ENCODE measurements around the gene CLIP1.

The CLIP1 gene

GRCh38 chr12:122311696-122312095 is 110.8 kb downstream of the CLIP1 start:
- Histone ChIP-seq H3K27me3 (ENCODE audit: low read length) (no peaks in the 10 kb centered on the region), H3K27ac (ENCODE audit: low read depth, low read length) (no peak overlapping the region), H3K4me3 (ENCODE audit: insufficient read depth, low read length, poor library complexity, severe bottlenecking) (no peak overlapping the region), H2AFZ (ENCODE audit: low read depth, low read length, severe bottlenecking) (no peak overlapping the region), H3K9me3 (ENCODE audit: insufficient read depth, low read length) (no peaks in the 10 kb centered on the region), H3K4me2 (ENCODE audit: low read depth, low read length, poor library complexity, severe bottlenecking) (no peak overlapping the region), H3K9ac (ENCODE audit: low read length) (no peak overlapping the region), H3K36me3 (ENCODE audit: low read length) (no peaks in the 10 kb centered on the region), H3F3A (ENCODE audit: insufficient read depth) (no peaks in the 10 kb centered on the region), H4K20me1 (ENCODE audit: low read depth, low read length) (no peaks in the 10 kb centered on the region), H3K79me2 (ENCODE audit: insufficient read depth, low read length) (no peaks in the 10 kb centered on the region), H3K9me2 (replicated peaks; ENCODE audit: insufficient read depth, low read length) (no peaks in the 10 kb centered on the region)
- TF ChIP-seq CTCF (IDR thresholded peaks at IDR 0.05; ENCODE audit: insufficient read depth, low read length, poor library complexity, severe bottlenecking) = no peak
- no peak for TF ChIP-seq EZH2phosphoT487 (conservative IDR thresholded peaks at IDR 0.05; ENCODE audit: low read length)

GRCh38 chr12:122310626-122311333 is 111.7 kb downstream of the CLIP1 start:
- no peaks in the 10 kb centered on the region for H4K20me1 ChIP-seq (ENCODE audit: low read depth, low read length)
- no peak overlapping the region for H3K9ac ChIP-seq (ENCODE audit: low read length)
- H2AFZ ChIP-seq (ENCODE audit: low read depth, low read length, severe bottlenecking) = no peak overlapping the region
- no peaks in the 10 kb centered on the region for H3F3A ChIP-seq (ENCODE audit: insufficient read depth)
- H3K9me3 ChIP-seq (ENCODE audit: insufficient read depth, low read length) = no peaks in the 10 kb centered on the region
- no peaks in the 10 kb centered on the region for H3K27me3 ChIP-seq (ENCODE audit: low read length)
- H3K4me2 ChIP-seq (ENCODE audit: low read depth, low read length, poor library complexity, severe bottlenecking) = no peak overlapping the region
- H3K27ac ChIP-seq (ENCODE audit: low read depth, low read length) = no peak overlapping the region
- no peaks in the 10 kb centered on the region for H3K79me2 ChIP-seq (ENCODE audit: insufficient read depth, low read length)
- H3K4me3 ChIP-seq (ENCODE audit: insufficient read depth, low read length, poor library complexity, severe bottlenecking) = no peak overlapping the region
- H3K36me3 ChIP-seq (ENCODE audit: low read length) = no peaks in the 10 kb centered on the region
- H3K9me2 ChIP-seq (replicated peaks; ENCODE audit: insufficient read depth, low read length) = no peaks in the 10 kb centered on the region
- TF ChIP-seq CTCF (IDR thresholded peaks at IDR 0.05; ENCODE audit: insufficient read depth, low read length, poor library complexity, severe bottlenecking) = no peak
- no peak for TF ChIP-seq EZH2phosphoT487 (conservative IDR thresholded peaks at IDR 0.05; ENCODE audit: low read length)

GRCh38 chr12:122309564-122310121 is 112.8 kb downstream of the CLIP1 start:
- Histone ChIP-seq H3K9ac (ENCODE audit: low read length) (no peak overlapping the region), H3K4me3 (ENCODE audit: insufficient read depth, low read length, poor library complexity, severe bottlenecking) (no peak overlapping the region), H4K20me1 (ENCODE audit: low read depth, low read length) (no peaks in the 10 kb centered on the region), H3F3A (ENCODE audit: insufficient read depth) (no peaks in the 10 kb centered on the region), H3K27me3 (ENCODE audit: low read length) (no peaks in the 10 kb centered on the region), H3K36me3 (ENCODE audit: low read length) (no peaks in the 10 kb centered on the region), H3K4me2 (ENCODE audit: low read depth, low read length, poor library complexity, severe bottlenecking) (no peak overlapping the region), H2AFZ (ENCODE audit: low read depth, low read length, severe bottlenecking) (no peak overlapping the region), H3K9me2 (replicated peaks; ENCODE audit: insufficient read depth, low read length) (no peaks in the 10 kb centered on the region), H3K79me2 (ENCODE audit: insufficient read depth, low read length) (no peaks in the 10 kb centered on the region), H3K27ac (ENCODE audit: low read depth, low read length) (no peak overlapping the region), H3K9me3 (ENCODE audit: insufficient read depth, low read length) (no peaks in the 10 kb centered on the region)
- no peak for TF ChIP-seq CTCF (IDR thresholded peaks at IDR 0.05; ENCODE audit: insufficient read depth, low read length, poor library complexity, severe bottlenecking)
- no peak for TF ChIP-seq EZH2phosphoT487 (conservative IDR thresholded peaks at IDR 0.05; ENCODE audit: low read length)
